GM19438 (cell line): ENCODE data around the gene ADAMTSL5.
"Not testable (repeated sequence)": the region's sequence is repeated elsewhere in the genome, so short reads cannot be mapped to it uniquely, and the experiment has no call there.

Source experiments
- ATAC-seq: cut with Tn5 transposase; IDR thresholded peaks from one replicate; pipeline ENCODE4 v1.9.1; 2021; ENCODE audit warnings: low read depth; ENCODE audit not compliant: unreplicated experiment

ADAMTSL5 gene

GRCh38 chr19:1531587-1531986 lies 18.8 kb upstream of the ADAMTSL5 start:
- ATAC-seq = no peak

GRCh38 chr19:1530856-1531255 lies 18.0 kb upstream of the ADAMTSL5 start:
- ATAC-seq = not testable (repeated sequence)

GRCh38 chr19:1529430-1529816 lies 16.6 kb upstream of the ADAMTSL5 start:
- ATAC-seq = no peak

GRCh38 chr19:1528596-1529429 lies 16.0 kb upstream of the ADAMTSL5 start:
- no peak for ATAC-seq

- ATAC-seq = no peak
These were observed 15.0 kb upstream of the ADAMTSL5 start for GRCh38 chr19:1527650-1528309.

- ATAC-seq = no peak
These were observed 14.3 kb upstream of the ADAMTSL5 start for GRCh38 chr19:1526979-1527649.

- no peak for ATAC-seq
These were observed 13.4 kb upstream of the ADAMTSL5 start for GRCh38 chr19:1526066-1526778.

- no peak for ATAC-seq
These were observed 12.5 kb upstream of the ADAMTSL5 start for GRCh38 chr19:1525343-1525742.

- ATAC-seq = no peak
These were observed 12.1 kb upstream of the ADAMTSL5 start for GRCh38 chr19:1524972-1525325.

GRCh38 chr19:1524287-1524971 lies 11.6 kb upstream of the ADAMTSL5 start:
- ATAC-seq = no peak

GRCh38 chr19:1523412-1524286 lies 10.8 kb upstream of the ADAMTSL5 start, which contains the start of gene PLK5:
Gene PLK5, plus strand, starts transcription at chr19:1524077. Its CDS starts 2,920 bp downstream, at chr19:1526997.
- no peak for ATAC-seq

GRCh38 chr19:1522838-1523237 lies 10.0 kb upstream of the ADAMTSL5 start:
- no peak for ATAC-seq

GRCh38 chr19:1522061-1522460 lies 9.2 kb upstream of the ADAMTSL5 start:
- ATAC-seq = no peak

GRCh38 chr19:1521636-1522035 lies 8.8 kb upstream of the ADAMTSL5 start:
- ATAC-seq = no peak

- ATAC-seq = no peak
These were observed 7.5 kb upstream of the ADAMTSL5 start for GRCh38 chr19:1520203-1520780.

- not testable (repeated sequence) for ATAC-seq
These were observed 7.0 kb upstream of the ADAMTSL5 start for GRCh38 chr19:1519802-1520201.

GRCh38 chr19:1518471-1518870 lies 5.7 kb upstream of the ADAMTSL5 start:
- ATAC-seq = no peak

GRCh38 chr19:1516395-1516753 lies 3.6 kb upstream of the ADAMTSL5 start:
- ATAC-seq = no peak
